Ovary (tissue), 9 donors: ENCODE results near the gene COASY. TPM values are rescaled to one million over a fixed set of nuclear protein-coding genes. Genes with fewer than 3 reads are reported as not detected.

Experiments used
- DNase-seq, 5 donors: peaks; one replicate each; pipeline ENCODE4 v3.0.0-alpha.2; 2019 to 2020
- H3K27ac ChIP-seq, 2 donors: fragments of 200-600 bp; one replicate each; pipeline versions ENCODE4 v1.5.1 to v1.8.0; 2019 to 2022
- H3K27me3 ChIP-seq: fragments of 200-600 bp; one replicate; pipeline ENCODE4 v1.8.0; 2022
- H3K36me3 ChIP-seq: fragments of 200-600 bp; sonication (generic); one replicate; pipeline ENCODE4 v1.5.1; 2019
- H3K4me1 ChIP-seq: one replicate; pipeline ENCODE4 v1.8.1; 2013; ENCODE audit warnings: mild to moderate bottlenecking, moderate library complexity; ENCODE audit not compliant: insufficient read depth
- H3K4me3 ChIP-seq: fragments of 200-600 bp; sonication (generic); one replicate; pipeline ENCODE4 v1.5.1; 2017
- H3K9me3 ChIP-seq, 2 donors: fragments of 200-600 bp in 1 of 2; sonication (generic) in 1 of 2; one replicate each; pipeline versions ENCODE4 v1.5.1 to v1.8.1; 2013 to 2019; ENCODE audit warnings: mild to moderate bottlenecking in 1 of 2, moderate library complexity in 1 of 2
- EP300 ChIP-seq: sonication (generic); formaldehyde crosslinking; IDR thresholded peaks from one replicate; pipeline ENCODE4 v1.6.1; 2017; ENCODE audit warnings: antibody characterized with exemption
- POLR2A ChIP-seq: fragments of 450-650 bp; IDR thresholded peaks from one replicate; pipeline ENCODE4 v1.6.1; 2017; ENCODE audit warnings: antibody characterized with exemption, mild to moderate bottlenecking, moderate library complexity
- WGBS, 3 donors: extraction: QIAGEN DNeasy Blood & Tissue Kit in 1 of 3; methylation state at CpG; one replicate each; pipeline versions ENCODE4 v1.1.5 to v1.1.7; 2013 to 2017; 5-methylcytosine and 5-hydroxymethylcytosine counted together
- intact Hi-C, 4 donors: fragments of 100-400 bp; cut with DNase I; formaldehyde crosslinking; loops; one replicate each; pipeline versions ENCODE4 v1.11.0 to v1.15.1; 2022 to 2023
- polyA plus RNA-seq, 2 donors: library from polyadenylated mRNA; stranded (reverse); fragments of 200-250 nt in 1 of 2; fragments of 350-450 nt in 1 of 2; fragmentation: Illumina TruSeq in 1 of 2; extraction: RNeasy Lipid Tissue Mini Kit (QIAGEN cat#74804) in 1 of 2; gene quantifications; one replicate each; pipeline ENCODE4 v1.2.3, GENCODE V29; 2013 to 2014
- total RNA-seq, 7 donors: library from RNA; depleted of rRNA in 2 of 7; stranded (reverse); fragments of >200 nt in 2 of 7; fragmentation: NEBNext Ultra II Directional in 3 of 7; extraction: Animal tissue kit (Norgen Biotek cat#: 25700) in 3 of 7; gene quantifications; one replicate each; pipeline versions ENCODE4 v1.1.0 to v1.2.4, GENCODE V29; 2016 to 2023
- TF ChIP-seq, protein P1 (sequence below), 3 donors: fragments of 450-650 bp in 2 of 3; fragments of 200-600 bp in 1 of 3; IDR thresholded peaks; one replicate each; pipeline versions ENCODE4 v1.5.1 to v1.8.0; 2016 to 2022; ENCODE audit warnings: antibody characterized with exemption in 3 of 3, mild to moderate bottlenecking in 1 of 3
- donor health status: DM: no; HTN: no; CAD: no; lungs with moderate emphysema.
- donor health status: DM: no; HTN: no; CAD: no.
- donor health status: Bipolar disorder and iron deficiency.
- donor health status: DM: yes; HTN: yes; CAD: no.
- donor health status: DM: no; HTN: no; CAD: no.
- donor health status: DM: yes; HTN: yes; CAD: no.

Gene COASY
- total and polyA plus RNA-seq, 9 donors: 13.8 to 51.2 (median 40.8) TPM

GRCh38 chr17:42596386-42596785, 34.4 kb downstream of the COASY start:
- TF ChIP-seq POLR2A: no peak
- Histone ChIP-seq H3K27ac (no peak overlapping the region), H3K36me3 (no peaks in the 10 kb centered on the region), H3K4me3 (no peak overlapping the region), H3K27me3 (no peaks in the 10 kb centered on the region), H3K9me3 (no peaks in the 10 kb centered on the region), H3K4me1 (no peaks in the 10 kb centered on the region)
- 44 to 55% (median 53%) methylated on average over 3 of the region's 3 CpGs for WGBS, 3 donors
- no peak for DNase-seq
- intact Hi-C loops: no loop called here

GRCh38 chr17:42598905-42599304, 37.0 kb downstream of the COASY start:
- Histone ChIP-seq H3K4me1 (no peaks in the 10 kb centered on the region), H3K36me3 (no peaks in the 10 kb centered on the region), H3K27me3 (no peaks in the 10 kb centered on the region), H3K4me3 (no peak overlapping the region), H3K9me3 (no peaks in the 10 kb centered on the region), H3K27ac (no peak overlapping the region)
- intact Hi-C loops: no loop called here
- peak in 1 of 5 donors; percentile 4 for DNase-seq
- no peak for TF ChIP-seq POLR2A
- TF ChIP-seq, protein P1, sequence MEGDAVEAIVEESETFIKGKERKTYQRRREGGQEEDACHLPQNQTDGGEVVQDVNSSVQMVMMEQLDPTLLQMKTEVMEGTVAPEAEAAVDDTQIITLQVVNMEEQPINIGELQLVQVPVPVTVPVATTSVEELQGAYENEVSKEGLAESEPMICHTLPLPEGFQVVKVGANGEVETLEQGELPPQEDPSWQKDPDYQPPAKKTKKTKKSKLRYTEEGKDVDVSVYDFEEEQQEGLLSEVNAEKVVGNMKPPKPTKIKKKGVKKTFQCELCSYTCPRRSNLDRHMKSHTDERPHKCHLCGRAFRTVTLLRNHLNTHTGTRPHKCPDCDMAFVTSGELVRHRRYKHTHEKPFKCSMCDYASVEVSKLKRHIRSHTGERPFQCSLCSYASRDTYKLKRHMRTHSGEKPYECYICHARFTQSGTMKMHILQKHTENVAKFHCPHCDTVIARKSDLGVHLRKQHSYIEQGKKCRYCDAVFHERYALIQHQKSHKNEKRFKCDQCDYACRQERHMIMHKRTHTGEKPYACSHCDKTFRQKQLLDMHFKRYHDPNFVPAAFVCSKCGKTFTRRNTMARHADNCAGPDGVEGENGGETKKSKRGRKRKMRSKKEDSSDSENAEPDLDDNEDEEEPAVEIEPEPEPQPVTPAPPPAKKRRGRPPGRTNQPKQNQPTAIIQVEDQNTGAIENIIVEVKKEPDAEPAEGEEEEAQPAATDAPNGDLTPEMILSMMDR (IDR thresholded peaks at IDR 0.05): no peak
- TF ChIP-seq EP300: no peak
- WGBS, 3 donors: 40 to 55% (median 51%) methylated on average over 2 of the region's 2 CpGs

- H3K4me1 ChIP-seq: peaks cover 11% of the 10 kb centered on the region
- H3K4me3 ChIP-seq: no peak overlapping the region
- no peak overlapping the region for H3K27ac ChIP-seq
- no peak for TF ChIP-seq POLR2A
- TF ChIP-seq EP300: no peak
- TF ChIP-seq, protein P1 (IDR thresholded peaks at IDR 0.05): no peak
- intact Hi-C loops: loop anchor here in 1 of 4 donors (10.0 kb wide), 1 partner anchor 61 kb away; no protein-coding TSS in a partner anchor
- H3K27me3 ChIP-seq: no peaks in the 10 kb centered on the region
- no peaks in the 10 kb centered on the region for H3K9me3 ChIP-seq
- WGBS, 3 donors: 89 to 94% (median 93%) methylated on average over 7 of the region's 7 CpGs
- no peak for DNase-seq
- no peaks in the 10 kb centered on the region for H3K36me3 ChIP-seq
Measured at GRCh38 chr17:42603318-42603717, 41.4 kb downstream of the COASY start.

- intact Hi-C loops: loop anchor here in 3 of 4 donors (2.0 to 10.0 kb wide), 4 partner anchors 57 to 75 kb away; partner anchors contain the start of genes CCR10 (in 2 of the 3), CNTNAP1 (in 1 of the 3) and PLEKHH3 (in 1 of the 3)
- no peaks in the 10 kb centered on the region for H3K27me3 ChIP-seq
- peaks cover 13% of the 10 kb centered on the region for H3K4me1 ChIP-seq
- H3K9me3 ChIP-seq: no peaks in the 10 kb centered on the region
- peak overlapping the region; percentile 82 for H3K4me3 ChIP-seq
- no peak for TF ChIP-seq EP300
- no peak for TF ChIP-seq POLR2A
- TF ChIP-seq, protein P1 (IDR thresholded peaks at IDR 0.05): no peak
- DNase-seq: no peak
- WGBS, 3 donors: 25 to 40% (median 27%) methylated on average over 3 of the region's 3 CpGs
- no peak overlapping the region for H3K27ac ChIP-seq
- H3K36me3 ChIP-seq: no peaks in the 10 kb centered on the region
Measured at GRCh38 chr17:42607769-42608168, 45.8 kb downstream of the COASY start.
